ENCODE measurements around the gene LRMDA.

Gene LRMDA

DNA sequence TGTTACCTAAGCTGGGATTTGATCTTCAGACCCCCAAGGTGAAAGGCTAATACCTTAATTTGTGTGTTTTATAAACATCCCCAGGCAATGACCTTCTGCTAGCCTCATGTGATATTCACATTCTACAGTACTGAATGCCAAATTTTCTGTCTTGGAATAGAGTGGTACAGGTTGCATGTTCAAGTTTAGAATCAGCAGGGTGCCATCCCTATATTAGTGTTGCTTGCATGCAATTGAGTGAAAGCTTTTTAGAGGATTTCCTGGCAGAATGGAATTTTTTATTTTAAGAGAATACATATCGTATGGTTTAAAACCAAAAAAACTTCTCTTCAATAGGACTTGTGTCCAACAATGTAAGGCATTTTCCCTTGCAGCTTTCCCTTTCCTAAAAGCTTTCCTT is 107.3 kb downstream of the LRMDA start:
- no peak overlapping the region for H3K4me3 ChIP-seq (ENCODE audit: low read length)
- TF ChIP-seq, protein P1, sequence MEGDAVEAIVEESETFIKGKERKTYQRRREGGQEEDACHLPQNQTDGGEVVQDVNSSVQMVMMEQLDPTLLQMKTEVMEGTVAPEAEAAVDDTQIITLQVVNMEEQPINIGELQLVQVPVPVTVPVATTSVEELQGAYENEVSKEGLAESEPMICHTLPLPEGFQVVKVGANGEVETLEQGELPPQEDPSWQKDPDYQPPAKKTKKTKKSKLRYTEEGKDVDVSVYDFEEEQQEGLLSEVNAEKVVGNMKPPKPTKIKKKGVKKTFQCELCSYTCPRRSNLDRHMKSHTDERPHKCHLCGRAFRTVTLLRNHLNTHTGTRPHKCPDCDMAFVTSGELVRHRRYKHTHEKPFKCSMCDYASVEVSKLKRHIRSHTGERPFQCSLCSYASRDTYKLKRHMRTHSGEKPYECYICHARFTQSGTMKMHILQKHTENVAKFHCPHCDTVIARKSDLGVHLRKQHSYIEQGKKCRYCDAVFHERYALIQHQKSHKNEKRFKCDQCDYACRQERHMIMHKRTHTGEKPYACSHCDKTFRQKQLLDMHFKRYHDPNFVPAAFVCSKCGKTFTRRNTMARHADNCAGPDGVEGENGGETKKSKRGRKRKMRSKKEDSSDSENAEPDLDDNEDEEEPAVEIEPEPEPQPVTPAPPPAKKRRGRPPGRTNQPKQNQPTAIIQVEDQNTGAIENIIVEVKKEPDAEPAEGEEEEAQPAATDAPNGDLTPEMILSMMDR (conservative IDR thresholded peaks at IDR 0.05; ENCODE audit: low read depth, low read length) = no peak
- no peak for DNase-seq (ENCODE audit: low read depth)

DNA sequence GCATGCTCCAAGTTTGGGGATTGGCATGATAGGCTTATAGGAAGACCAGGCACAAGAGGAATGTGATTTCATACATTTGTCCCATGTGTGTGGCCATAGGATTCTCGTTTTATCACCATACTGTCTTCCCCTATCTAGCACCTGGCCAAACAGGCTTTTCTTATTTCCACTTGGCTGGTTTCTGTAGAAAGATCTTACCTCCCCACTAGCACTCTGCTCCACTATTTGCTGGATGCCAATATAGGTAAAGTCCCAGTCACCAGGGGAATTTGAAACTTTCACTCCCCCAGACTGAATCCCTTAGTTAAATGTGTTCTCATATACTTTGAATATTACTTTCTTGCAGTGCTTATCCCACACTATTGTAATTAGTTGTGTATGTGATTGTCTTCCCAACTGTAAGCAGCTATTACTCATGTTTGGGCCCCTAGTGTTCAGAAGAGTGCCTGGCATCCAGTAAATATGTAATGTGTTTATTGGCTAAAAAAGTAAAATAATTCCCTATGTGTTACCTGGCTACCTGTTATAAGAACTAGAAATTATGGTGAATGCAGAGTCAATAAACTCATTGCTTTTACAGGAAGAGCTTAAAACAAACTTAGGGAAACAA is 109.0 kb downstream of the LRMDA start:
- DNase-seq (ENCODE audit: low read depth) = no peak
- H3K4me3 ChIP-seq (ENCODE audit: low read length) = no peak overlapping the region
- TF ChIP-seq, protein P1 (conservative IDR thresholded peaks at IDR 0.05; ENCODE audit: low read depth, low read length) = peak; percentile 50

DNA sequence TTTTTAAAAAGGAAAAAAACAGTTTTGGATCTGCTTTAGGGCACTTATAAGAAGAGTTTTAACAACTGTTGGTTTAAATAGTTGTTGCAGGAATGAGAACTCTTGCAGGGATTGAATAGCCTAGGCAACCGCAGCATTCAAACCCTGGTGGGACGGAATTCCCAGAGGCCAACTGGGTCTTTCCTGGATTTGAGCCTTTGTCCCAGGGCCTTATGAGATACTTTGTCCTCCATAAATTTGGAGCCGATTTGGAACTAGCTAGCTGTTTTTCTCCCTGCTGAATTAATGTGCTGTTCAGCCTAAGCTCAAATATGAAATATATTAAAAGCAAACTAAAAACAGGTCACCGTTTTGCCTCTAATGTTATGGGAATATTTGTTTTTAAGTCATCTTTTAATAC is 109.6 kb downstream of the LRMDA start:
- no peak overlapping the region for H3K4me3 ChIP-seq (ENCODE audit: low read length)
- no peak for DNase-seq (ENCODE audit: low read depth)
- TF ChIP-seq, protein P1 (conservative IDR thresholded peaks at IDR 0.05; ENCODE audit: low read depth, low read length) = no peak

DNA sequence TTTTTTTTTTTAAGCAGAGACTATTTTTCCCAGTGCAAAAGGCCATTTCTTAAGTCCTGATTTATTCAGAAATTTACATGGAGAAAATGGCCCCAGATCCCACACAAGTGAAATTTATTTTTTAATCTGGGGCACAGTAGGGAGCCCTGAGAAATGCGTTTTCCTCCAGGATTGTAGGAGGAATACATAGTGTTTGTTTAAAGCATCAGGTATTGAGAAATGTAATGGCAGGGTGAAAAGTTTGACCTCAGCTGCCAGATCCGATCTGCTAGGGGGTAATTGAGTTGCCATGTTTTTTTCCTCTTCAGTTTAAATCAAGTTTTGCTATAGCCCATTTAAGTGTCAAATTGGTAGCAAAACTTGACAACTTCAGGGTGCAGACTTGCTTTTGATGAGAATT is 110.0 kb downstream of the LRMDA start:
- no peak for DNase-seq (ENCODE audit: low read depth)
- TF ChIP-seq, protein P1 (conservative IDR thresholded peaks at IDR 0.05; ENCODE audit: low read depth, low read length) = no peak
- no peak overlapping the region for H3K4me3 ChIP-seq (ENCODE audit: low read length)

DNA sequence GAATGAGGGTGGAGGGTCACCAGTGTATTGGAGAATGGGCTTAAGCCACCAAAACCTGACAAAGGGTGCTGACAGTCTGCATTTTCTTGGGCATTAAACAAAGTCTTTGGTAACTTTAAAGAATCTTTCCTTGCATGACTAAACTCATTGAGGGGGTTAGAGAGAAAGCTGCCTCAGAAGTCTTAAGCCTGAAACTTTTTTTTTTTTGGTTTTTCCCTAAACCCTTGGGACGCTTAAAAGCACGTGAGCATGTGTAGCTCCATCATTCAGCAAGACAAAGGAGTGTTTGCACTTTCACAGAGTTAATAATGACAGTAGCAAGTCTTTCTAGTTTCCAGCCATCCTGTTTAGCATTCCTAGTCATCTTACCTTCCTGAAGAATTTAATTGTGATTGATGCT is 110.7 kb downstream of the LRMDA start:
- H3K4me3 ChIP-seq (ENCODE audit: low read length) = no peak overlapping the region
- TF ChIP-seq, protein P1 (conservative IDR thresholded peaks at IDR 0.05; ENCODE audit: low read depth, low read length) = no peak
- peak; percentile 64 for DNase-seq (ENCODE audit: low read depth)

DNA sequence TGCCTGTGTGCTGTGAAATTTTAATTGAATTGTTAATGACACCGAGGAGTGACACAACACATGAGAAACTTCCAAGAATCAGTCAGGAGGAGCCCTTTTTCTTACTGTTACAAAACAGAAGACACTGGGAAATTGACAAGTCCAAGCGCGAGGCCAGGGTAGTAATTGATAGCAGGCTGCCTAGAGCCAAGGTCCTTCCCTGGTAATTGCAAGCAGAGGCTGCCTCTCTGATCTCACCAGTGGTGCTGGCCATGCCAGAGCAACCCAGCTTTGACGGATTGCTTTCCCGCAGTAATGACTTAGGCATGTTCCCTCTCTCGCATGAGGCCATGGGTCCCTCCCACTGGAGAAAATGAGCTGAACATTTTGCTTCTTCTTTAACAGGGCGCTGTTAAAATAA is 111.5 kb downstream of the LRMDA start:
- no peak overlapping the region for H3K4me3 ChIP-seq (ENCODE audit: low read length)
- no peak for DNase-seq (ENCODE audit: low read depth)
- TF ChIP-seq, protein P1 (conservative IDR thresholded peaks at IDR 0.05; ENCODE audit: low read depth, low read length) = no peak

DNA sequence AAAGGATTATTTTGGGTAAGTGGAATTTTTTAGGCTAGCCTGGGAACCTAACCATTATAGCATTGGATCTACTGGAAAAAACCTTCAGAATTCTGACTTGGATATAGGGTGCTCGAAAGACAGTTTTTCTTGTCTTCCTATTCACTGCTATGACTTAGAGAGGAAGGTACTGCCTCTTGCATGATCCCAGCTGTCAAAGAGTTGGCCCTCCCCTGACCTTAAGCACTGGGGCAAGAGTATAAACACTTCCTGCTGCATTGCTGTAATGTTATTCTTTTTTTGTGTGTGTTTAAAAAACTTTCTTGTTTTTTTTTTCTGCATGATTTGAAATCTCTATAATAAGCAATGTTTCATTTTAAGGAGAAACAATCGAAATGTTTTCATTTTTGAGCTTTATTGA is 113.0 kb downstream of the LRMDA start:
- H3K4me3 ChIP-seq (ENCODE audit: low read length) = no peak overlapping the region
- DNase-seq (ENCODE audit: low read depth) = no peak
- TF ChIP-seq, protein P1 (conservative IDR thresholded peaks at IDR 0.05; ENCODE audit: low read depth, low read length) = no peak
